Islet precursor cell (in vitro differentiated cells): Measurements from ENCODE around the gene LRP3.
A peak's percentile ranks its signal among the peaks of the same experiment; 100 is the strongest.
"Not testable (repeated sequence)": the region's sequence is repeated elsewhere in the genome, so short reads cannot be mapped to it uniquely, and the experiment has no call there.

Source experiments
- DNase-seq: peaks from one replicate; pipeline ENCODE4 v3.0.0-alpha.2; 2018

LRP3 gene

GRCh38 chr19:33203529-33203928, 9.4 kb downstream of the LRP3 start:
- DNase-seq, result no peak

GRCh38 chr19:33204136-33204973, 10.2 kb downstream of the LRP3 start:
- DNase-seq, result no peak

GRCh38 chr19:33205110-33205509, 11.0 kb downstream of the LRP3 start:
- no peak for DNase-seq

GRCh38 chr19:33205531-33206260, 11.6 kb downstream of the LRP3 start:
- no peak for DNase-seq

GRCh38 chr19:33206261-33207039, 12.3 kb downstream of the LRP3 start:
- DNase-seq, result no peak

- DNase-seq, result no peak
Measured at GRCh38 chr19:33207040-33207620, 13.0 kb downstream of the LRP3 start.

GRCh38 chr19:33207903-33208302, 13.8 kb downstream of the LRP3 start:
- DNase-seq, result no peak

- no peak for DNase-seq
Measured at GRCh38 chr19:33208371-33208895, 14.3 kb downstream of the LRP3 start.

- DNase-seq, result no peak
Measured at GRCh38 chr19:33208904-33209849, 15.0 kb downstream of the LRP3 start.

- DNase-seq, result not testable (repeated sequence)
Measured at GRCh38 chr19:33209850-33210230, 15.7 kb downstream of the LRP3 start.

GRCh38 chr19:33210266-33210940, 16.3 kb downstream of the LRP3 start:
- DNase-seq, result no peak

GRCh38 chr19:33211794-33212435, 17.8 kb downstream of the LRP3 start:
- DNase-seq, result no peak

GRCh38 chr19:33212436-33213172, 18.5 kb downstream of the LRP3 start:
- DNase-seq, result no peak

- DNase-seq, result peak; percentile 83
Measured at GRCh38 chr19:33214596-33214995, 20.5 kb downstream of the LRP3 start.

GRCh38 chr19:33215438-33216197, 21.5 kb downstream of the LRP3 start:
- no peak for DNase-seq

GRCh38 chr19:33216198-33216830, 22.2 kb downstream of the LRP3 start:
- no peak for DNase-seq

- no peak for DNase-seq
Measured at GRCh38 chr19:33217881-33218280, 23.8 kb downstream of the LRP3 start.

- DNase-seq, result peak; percentile 83
Measured at GRCh38 chr19:33219261-33219815, 25.2 kb downstream of the LRP3 start.
